ENCODE data around the gene SETD7.
"Not testable (repeated sequence)": the region's sequence is repeated elsewhere in the genome, so short reads cannot be mapped to it uniquely, and the experiment has no call there.

Gene SETD7

GRCh38 chr4:139506774-139507173, 49.2 kb downstream of the SETD7 start:
- DNase-seq: no peak

GRCh38 chr4:139503622-139504166, 52.3 kb downstream of the SETD7 start:
- no peak for DNase-seq

- DNase-seq: no peak
These were observed 53.8 kb downstream of the SETD7 start for GRCh38 chr4:139501927-139502899.

DNA sequence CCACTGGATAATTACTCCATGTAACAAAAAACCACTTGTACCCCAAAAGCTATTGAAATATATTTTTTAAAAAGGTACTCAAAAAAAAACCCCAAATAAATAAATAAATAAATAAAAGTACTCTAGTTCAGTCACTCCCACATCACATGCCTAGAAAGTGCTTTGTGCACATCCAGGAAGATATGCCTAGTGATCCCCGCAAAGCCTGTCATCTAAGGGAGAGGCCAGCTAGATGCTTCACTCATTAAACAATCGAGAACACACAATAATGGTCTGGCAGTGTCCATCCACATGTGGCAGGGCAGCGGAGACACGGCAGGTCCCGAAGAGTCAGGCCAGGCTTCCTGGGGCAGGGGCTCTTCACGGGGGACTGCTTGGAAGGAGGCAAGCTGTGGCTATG, 54.5 kb downstream of the SETD7 start:
- no peak for DNase-seq

GRCh38 chr4:139501117-139501516, 54.9 kb downstream of the SETD7 start:
- DNase-seq: no peak

DNA sequence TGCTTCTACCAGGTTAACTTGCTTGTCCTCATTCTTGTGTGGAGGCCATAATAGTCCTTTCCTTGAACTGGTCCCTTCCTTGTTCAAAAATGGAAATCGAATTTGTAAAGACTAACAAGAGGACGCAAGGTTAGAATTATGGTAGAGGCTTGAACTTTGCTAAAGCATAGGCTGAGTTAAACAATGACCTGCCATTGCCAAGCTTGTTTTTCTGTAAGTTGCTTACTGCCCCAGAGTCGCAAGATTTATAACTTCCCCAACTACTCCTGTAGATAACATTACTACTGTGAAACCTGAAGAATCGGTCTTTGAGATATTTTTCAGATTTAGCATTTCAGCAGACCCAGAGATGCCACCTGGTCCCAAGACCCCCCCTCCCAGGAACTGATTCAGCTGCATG, 56.8 kb downstream of the SETD7 start:
- DNase-seq: no peak

DNA sequence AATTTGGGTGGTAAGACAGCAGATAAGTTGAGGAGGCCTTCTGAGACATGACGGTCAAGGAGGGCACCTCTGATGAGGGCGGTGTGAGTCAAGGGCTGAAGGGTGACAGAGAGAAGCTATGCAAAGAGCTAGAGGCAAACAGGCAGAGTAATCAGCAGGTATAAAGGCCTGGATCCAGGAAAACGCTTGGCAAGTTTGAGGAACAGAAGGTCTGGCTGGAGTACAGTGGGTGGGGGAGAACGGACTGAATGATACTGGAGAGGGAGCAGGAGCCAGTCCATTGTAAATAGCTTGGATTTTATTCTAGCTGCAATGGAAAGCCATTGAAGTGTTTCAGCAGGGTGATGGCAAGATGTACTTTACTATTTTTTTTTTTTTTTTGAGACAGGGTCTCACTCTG, 62.8 kb downstream of the SETD7 start:
- DNase-seq: no peak

DNA sequence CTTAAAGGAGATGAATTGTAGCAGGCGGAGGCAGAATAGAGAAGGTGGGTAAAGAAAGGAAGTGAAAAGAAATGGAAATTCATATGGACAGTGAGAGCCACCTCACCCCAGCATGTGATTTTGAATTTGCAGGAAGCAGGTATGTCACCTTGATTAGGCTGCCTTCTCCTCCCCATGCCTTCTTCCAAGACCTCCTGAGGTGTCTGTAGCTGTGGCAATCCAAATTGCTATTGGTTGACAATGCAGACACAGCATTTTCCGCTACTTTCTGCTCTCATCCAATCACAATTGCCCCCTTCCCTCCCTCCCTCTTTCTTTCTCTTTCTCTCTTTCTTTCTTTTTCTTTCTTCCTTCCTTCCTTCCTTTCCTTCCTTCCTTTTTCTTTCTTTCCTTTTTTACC, 63.6 kb downstream of the SETD7 start:
- no peak for DNase-seq

GRCh38 chr4:139489638-139490037, 66.4 kb downstream of the SETD7 start:
- no peak for DNase-seq

GRCh38 chr4:139488442-139488841, 67.6 kb downstream of the SETD7 start:
- DNase-seq: no peak

DNA sequence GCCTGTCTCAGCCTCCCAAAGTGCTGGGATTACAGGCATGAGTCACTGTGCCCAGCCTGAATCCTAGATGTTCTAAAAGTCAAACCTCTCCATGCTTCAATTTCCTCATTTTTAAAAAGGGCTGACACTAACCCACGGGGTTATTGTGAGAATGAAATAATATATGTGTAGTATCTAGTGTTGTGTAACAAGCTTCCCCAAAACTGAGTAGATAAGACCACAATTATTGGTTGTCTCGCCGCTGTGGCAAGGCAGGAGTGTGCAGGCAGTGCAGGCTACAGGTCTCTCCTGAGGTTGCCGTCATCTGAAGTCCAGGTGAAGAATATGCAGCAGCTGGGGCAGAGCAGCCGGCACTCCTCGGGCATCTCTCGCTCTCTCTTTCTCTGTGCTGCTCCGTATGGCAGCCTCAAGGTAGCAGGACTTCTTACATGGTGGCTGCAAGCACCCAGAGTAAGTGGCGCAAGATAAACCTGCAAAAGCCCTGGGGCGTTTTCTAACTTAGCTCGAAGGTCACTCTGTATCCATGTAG, 71.2 kb downstream of the SETD7 start:
- DNase-seq: no peak

DNA sequence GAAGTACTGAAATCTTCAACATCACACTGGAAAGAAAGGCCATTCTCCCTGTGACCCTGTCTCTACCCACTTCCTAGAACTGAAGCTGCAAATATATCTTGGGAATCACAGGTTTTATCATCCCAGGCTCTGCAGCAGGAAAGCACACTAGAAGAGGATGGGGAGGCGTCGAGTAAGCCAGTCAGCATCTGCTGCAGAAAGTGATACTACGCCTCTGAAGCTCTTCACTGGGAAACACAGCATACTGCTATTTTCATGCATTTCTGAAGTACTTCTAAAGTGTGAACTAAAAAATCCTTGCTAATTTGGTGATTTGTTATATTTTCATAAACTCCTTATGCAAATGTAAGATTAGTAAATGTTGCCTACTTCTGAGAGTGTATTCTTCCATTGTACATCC, 73.0 kb downstream of the SETD7 start:
- DNase-seq: no peak

GRCh38 chr4:139481465-139481864, 74.6 kb downstream of the SETD7 start:
- no peak for DNase-seq

- no peak for DNase-seq
These were observed 79.7 kb downstream of the SETD7 start for GRCh38 chr4:139476363-139476762.

DNA sequence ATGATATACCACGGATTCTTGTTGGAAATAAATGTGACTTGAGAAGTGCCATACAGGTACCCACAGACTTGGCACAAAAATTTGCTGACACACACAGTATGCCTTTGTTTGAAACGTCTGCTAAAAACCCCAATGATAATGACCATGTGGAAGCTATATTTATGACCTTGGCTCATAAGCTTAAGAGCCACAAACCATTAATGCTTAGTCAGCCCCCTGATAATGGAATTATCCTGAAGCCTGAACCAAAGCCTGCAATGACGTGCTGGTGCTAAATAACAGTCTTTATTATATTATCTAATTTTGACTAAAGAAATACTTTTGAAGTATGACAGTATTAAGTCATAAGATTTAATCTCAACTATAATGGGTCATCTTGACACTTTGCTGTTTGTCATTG, 83.2 kb downstream of the SETD7 start:
- DNase-seq: no peak

- no peak for DNase-seq
These were observed 84.9 kb downstream of the SETD7 start for GRCh38 chr4:139470997-139471665.

DNA sequence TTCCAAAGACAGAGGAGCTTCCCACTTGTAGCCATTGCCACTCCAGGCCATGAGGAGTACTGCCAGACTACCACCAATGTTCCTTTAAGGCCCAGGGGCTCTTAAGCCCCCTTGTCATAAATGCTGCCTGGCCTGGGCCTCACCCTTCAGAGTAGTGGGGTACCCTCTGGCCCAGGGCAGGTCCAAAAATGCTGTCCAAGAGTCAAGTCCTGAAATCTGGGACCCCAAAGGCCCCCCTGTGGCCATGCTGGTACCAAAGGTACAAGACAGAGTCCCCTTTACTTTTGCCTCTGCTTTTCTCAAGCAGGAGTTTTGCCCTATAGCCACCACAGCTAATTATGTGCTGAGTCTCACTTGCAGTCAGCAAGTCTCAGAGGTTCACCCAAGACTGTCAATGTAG, 85.7 kb downstream of the SETD7 start:
- DNase-seq: no peak

DNA sequence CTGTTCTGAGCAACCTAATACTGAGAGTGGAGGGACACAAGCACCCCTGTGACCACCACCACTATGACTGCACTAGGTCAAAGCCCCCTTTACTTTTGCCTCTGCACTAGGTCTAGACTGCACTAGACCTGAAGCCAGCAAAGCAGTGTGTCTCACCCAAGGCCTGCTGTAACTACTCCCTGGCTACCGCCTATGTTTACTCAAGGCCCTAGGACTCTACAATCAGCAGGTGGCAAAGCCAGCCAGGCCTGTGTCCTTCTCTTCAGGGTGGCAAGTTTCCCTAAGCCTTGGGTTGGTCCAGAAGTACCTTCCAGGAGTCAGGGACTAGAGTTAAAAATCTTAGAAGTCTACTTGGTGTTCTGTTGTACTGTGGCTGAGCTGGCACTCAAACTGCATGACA, 86.2 kb downstream of the SETD7 start:
- no peak for DNase-seq

GRCh38 chr4:139469216-139469615, 86.8 kb downstream of the SETD7 start:
- DNase-seq: no peak

DNA sequence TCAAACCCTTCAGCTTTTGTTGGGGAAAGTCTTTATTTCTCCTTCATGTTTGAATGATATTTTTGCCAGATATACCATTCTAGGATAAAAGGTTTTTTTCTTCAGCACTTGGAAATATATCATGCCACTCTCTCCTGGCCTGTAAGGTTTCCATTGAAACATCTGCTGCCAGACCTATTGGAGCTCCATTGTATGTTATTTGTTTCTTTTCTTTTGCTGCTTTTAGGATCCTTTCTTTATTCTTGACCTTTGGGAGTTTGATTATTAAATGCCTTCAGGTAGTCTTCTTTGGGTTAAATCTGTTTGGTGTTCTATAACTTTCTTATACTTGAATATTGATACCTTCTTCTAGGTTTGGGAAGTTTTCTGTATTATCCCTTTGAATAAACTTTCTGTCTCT, 87.3 kb downstream of the SETD7 start:
- not testable (repeated sequence) for DNase-seq

DNA sequence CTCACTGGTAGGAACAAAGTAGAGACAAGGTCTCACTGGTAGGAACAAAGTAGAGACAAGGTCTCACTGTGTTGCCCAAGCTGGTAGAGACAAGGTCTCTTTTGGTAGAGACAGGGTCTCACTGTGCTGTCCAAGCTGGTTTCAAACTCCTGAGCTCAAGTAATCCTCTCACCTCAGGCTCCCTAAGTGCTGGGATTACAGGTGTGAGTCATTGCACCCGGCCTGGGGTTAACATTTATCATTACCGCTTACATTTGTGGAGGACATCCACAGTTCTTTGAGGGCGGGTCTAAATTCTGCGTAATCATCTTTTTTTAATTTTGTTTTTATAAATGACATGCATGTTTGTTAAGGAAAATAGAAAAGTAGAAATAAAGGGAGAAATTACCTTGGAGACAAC, 90.1 kb downstream of the SETD7 start:
- DNase-seq: no peak

- DNase-seq: not testable (repeated sequence)
These were observed 91.5 kb downstream of the SETD7 start for GRCh38 chr4:139464512-139464911.

GRCh38 chr4:139461022-139461628, 94.9 kb downstream of the SETD7 start:
- no peak for DNase-seq

All from CD4-positive, alpha-beta T cell treated with Interleukin-12 subunit alpha and Interleukin-12 subunit beta, for 1 hour (primary cell).